Liver (tissue), 9 donors: Measurements from ENCODE around the gene REPS1. TPM values are rescaled to one million over a fixed set of nuclear protein-coding genes. Genes with fewer than 3 reads are reported as not detected.

Source experiments
- DNase-seq: peaks from one replicate; pipeline ENCODE4 v3.0.0-alpha.2; 2017; ENCODE audit warnings: low spot score
- H3K27ac ChIP-seq, 2 donors: one replicate each; pipeline ENCODE4 v1.7.0; 2013; ENCODE audit warnings: inconsistent platforms in 2 of 2, low read length in 2 of 2, control low read depth in 1 of 2, low read depth in 1 of 2, mild to moderate bottlenecking in 1 of 2
- H3K27me3 ChIP-seq, 4 donors: one replicate each; pipeline versions ENCODE4 v1.6.1 to v1.7.0; 2013; ENCODE audit warnings: low read length in 3 of 4, inconsistent platforms in 1 of 4, mild to moderate bottlenecking in 1 of 4, moderate library complexity in 1 of 4; ENCODE audit not compliant: control insufficient read depth in 4 of 4, insufficient read depth in 4 of 4
- H3K36me3 ChIP-seq, 4 donors: one replicate each; pipeline versions ENCODE4 v1.6.1 to v1.7.0; 2013; ENCODE audit warnings: low read length in 3 of 4, mild to moderate bottlenecking in 3 of 4, low read depth in 1 of 4, moderate library complexity in 1 of 4; ENCODE audit not compliant: control insufficient read depth in 4 of 4, insufficient read depth in 3 of 4
- H3K4me1 ChIP-seq, 4 donors: one replicate each; pipeline versions ENCODE4 v1.6.1 to v1.7.0; 2013; ENCODE audit warnings: low read length in 3 of 4, mild to moderate bottlenecking in 3 of 4, moderate library complexity in 1 of 4; ENCODE audit not compliant: control insufficient read depth in 4 of 4, insufficient read depth in 4 of 4
- H3K4me3 ChIP-seq, 3 donors: one replicate each; pipeline versions ENCODE4 v1.6.1 to v1.7.0; 2013; ENCODE audit warnings: low read length in 3 of 3, control low read depth in 1 of 3, low read depth in 1 of 3, mild to moderate bottlenecking in 1 of 3
- H3K9ac ChIP-seq, 2 donors: one replicate each; pipeline ENCODE4 v1.7.0; 2013; ENCODE audit warnings: low read length in 2 of 2, mild to moderate bottlenecking in 2 of 2, moderate library complexity in 2 of 2, control low read depth in 1 of 2, low read depth in 1 of 2
- H3K9me3 ChIP-seq, 4 donors: one replicate each; pipeline versions ENCODE4 v1.6.1 to v1.7.0; 2013; ENCODE audit warnings: low read length in 3 of 4; ENCODE audit not compliant: control insufficient read depth in 4 of 4
- EGR1 ChIP-seq, 2 donors: IDR thresholded peaks; 2 replicates each; pipeline ENCODE4 v1.6.1; 2016 to 2018; ENCODE audit warnings: antibody characterized with exemption in 2 of 2, low read depth in 2 of 2
- FOXA1 ChIP-seq: IDR thresholded peaks from 2 replicates; pipeline ENCODE4 v1.6.1; 2016; ENCODE audit warnings: antibody characterized with exemption
- FOXA2 ChIP-seq: IDR thresholded peaks from 2 replicates; pipeline ENCODE4 v1.6.1; 2016; ENCODE audit warnings: antibody characterized with exemption
- HNF4G ChIP-seq: IDR thresholded peaks from 2 replicates; pipeline ENCODE4 v1.6.1; 2016; ENCODE audit warnings: antibody characterized with exemption
- JUND ChIP-seq, 2 donors: IDR thresholded peaks; 2 replicates each; pipeline ENCODE4 v1.6.1; 2016; ENCODE audit warnings: antibody characterized with exemption in 2 of 2
- NR2F2 ChIP-seq: IDR thresholded peaks from 2 replicates; pipeline ENCODE4 v1.6.1; 2016; ENCODE audit warnings: antibody characterized with exemption
- RAD21 ChIP-seq, 2 donors: IDR thresholded peaks; 2 replicates each; pipeline ENCODE4 v1.6.1; 2016; ENCODE audit warnings: antibody characterized with exemption in 2 of 2, mild to moderate bottlenecking in 2 of 2
- RXRA ChIP-seq, 2 donors: IDR thresholded peaks; 2 replicates each; pipeline ENCODE4 v1.6.1; 2017 to 2018; ENCODE audit warnings: antibody characterized with exemption in 2 of 2, mild to moderate bottlenecking in 1 of 2
- SP1 ChIP-seq: IDR thresholded peaks from 2 replicates; pipeline ENCODE4 v1.6.1; 2018; ENCODE audit warnings: antibody characterized with exemption, mild to moderate bottlenecking
- TAF1 ChIP-seq: conservative IDR thresholded peaks from 2 replicates; pipeline ENCODE4 v1.6.1; 2016; ENCODE audit warnings: antibody characterized with exemption, mild to moderate bottlenecking
- YY1 ChIP-seq: IDR thresholded peaks from 2 replicates; pipeline ENCODE4 v1.6.1; 2016; ENCODE audit warnings: antibody characterized with exemption, mild to moderate bottlenecking
- WGBS: extraction: QIAGEN DNeasy Blood & Tissue Kit; methylation state at CpG from one replicate; pipeline ENCODE4 v1.1.7; 2013; 5-methylcytosine and 5-hydroxymethylcytosine counted together
- polyA plus RNA-seq, 2 donors: library from polyadenylated mRNA; stranded (reverse) in 1 of 2; unstranded in 1 of 2; fragments of 200-250 nt in 1 of 2; fragments of >200 nt in 1 of 2; fragmentation: Nextera tagmentation in 1 of 2; extraction: Ambion mirVana in 1 of 2; gene quantifications; one replicate each; pipeline versions ENCODE4 v1.2.1 to v1.2.3, GENCODE V29; 2013 to 2015
- total RNA-seq, 2 donors: library from RNA; depleted of rRNA; stranded (reverse); fragments of >200 nt; gene quantifications; one replicate each; pipeline ENCODE4 v1.2.3, GENCODE V29; 2014
- TF ChIP-seq, protein P1 (sequence below): fragments of 150-350 bp; IDR thresholded peaks from 2 replicates; pipeline ENCODE4 v1.5.1; 2017; ENCODE audit warnings: improper control_type of control experiment, low read depth, low read length; ENCODE audit not compliant: missing input control
- TF ChIP-seq, protein P2 (sequence below): IDR thresholded peaks from 2 replicates; pipeline ENCODE4 v1.6.1; 2016; ENCODE audit warnings: antibody characterized with exemption
- TF ChIP-seq, protein P3 (sequence below): IDR thresholded peaks from 2 replicates; pipeline ENCODE4 v1.6.1; 2016; ENCODE audit warnings: antibody characterized with exemption
- donor health status: healthy.
- donor health status: healthy.
- donor health status: healthy.
- donor health status: healthy.
- donor health status: healthy.

The REPS1 gene
- total and polyA plus RNA-seq, 4 donors: 12.3 to 46.4 (median 21.1) TPM

DNA sequence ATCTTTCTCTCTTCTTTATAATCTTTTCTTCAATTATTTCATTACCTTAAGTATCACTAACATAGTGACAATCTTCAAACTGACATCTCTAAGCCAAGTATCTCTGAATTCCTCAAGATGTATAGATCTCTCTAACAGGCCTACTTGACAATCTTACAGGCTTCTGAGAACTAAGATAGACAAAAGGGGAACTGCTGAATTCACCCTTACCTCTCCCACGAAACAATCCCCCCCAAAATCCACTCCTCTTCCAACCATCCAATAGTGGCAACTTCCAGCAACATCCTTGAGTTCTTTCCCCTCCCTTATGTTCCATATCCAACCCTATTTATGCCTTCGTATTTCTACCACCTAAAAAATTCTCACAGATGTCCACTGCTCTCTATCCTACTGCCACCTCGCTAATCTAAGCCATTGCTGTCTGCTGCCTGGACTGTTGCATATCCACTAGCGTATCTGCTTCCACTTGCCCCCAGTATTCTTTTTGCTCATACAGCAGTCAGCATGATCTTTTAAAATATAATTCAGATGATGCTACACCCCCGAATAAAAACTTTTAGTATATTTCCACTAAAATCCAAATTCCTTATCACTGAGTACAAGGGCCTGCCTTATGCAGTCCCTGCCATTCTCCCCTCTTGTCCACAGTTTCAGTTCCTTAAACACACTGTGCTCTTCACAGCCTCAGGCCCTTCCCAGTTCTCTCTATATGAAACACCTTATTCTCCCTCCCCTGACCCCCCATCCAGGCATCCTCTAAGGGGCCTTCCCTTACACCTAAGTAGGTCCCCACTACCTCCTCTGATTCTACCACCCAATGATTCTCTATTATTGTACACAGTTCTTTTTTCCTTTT, 8.0 kb downstream of the REPS1 start:
- peaks cover 0 to 12% (median 9%) of the 10 kb centered on the region in 4 donors for H3K4me1 ChIP-seq

DNA sequence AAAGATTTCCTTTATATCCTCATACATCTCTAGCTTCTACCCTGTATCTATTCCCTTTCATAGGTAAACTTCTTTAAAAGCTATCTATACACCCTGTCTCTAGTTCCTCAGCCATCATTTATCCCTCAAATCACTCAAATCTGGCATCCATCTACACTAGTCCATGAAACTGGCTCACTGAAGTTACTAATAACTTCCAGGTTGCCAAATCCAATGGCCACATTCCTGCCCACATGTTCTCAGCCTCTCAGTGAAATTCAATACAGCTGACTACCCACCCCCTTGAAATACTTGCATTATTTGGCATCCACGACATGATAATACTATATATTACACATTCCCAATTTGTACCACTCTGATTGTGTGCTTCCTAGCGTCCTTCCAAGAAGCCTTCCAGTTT, 8.7 kb downstream of the REPS1 start:
- Histone ChIP-seq H3K9me3 (no peaks in the 10 kb centered on the region), H3K36me3 (no peaks in the 10 kb centered on the region), H3K9ac (no peak overlapping the region), H3K27me3 (no peaks in the 10 kb centered on the region), H3K4me3 (no peak overlapping the region), H3K4me1 (peaks cover 0 to 7% (median 6%) of the 10 kb centered on the region in 4 donors), H3K27ac (no peak overlapping the region)
- TF ChIP-seq FOXA2 (no peak), TAF1 (no peak), RXRA (IDR thresholded peaks at IDR 0.05) (no peak), JUND (IDR thresholded peaks at IDR 0.05) (no peak), YY1 (no peak), HNF4G (no peak), EGR1 (IDR thresholded peaks at IDR 0.05; ENCODE audit: low read depth in 2 of 2) (no peak)
- TF ChIP-seq, protein P1, sequence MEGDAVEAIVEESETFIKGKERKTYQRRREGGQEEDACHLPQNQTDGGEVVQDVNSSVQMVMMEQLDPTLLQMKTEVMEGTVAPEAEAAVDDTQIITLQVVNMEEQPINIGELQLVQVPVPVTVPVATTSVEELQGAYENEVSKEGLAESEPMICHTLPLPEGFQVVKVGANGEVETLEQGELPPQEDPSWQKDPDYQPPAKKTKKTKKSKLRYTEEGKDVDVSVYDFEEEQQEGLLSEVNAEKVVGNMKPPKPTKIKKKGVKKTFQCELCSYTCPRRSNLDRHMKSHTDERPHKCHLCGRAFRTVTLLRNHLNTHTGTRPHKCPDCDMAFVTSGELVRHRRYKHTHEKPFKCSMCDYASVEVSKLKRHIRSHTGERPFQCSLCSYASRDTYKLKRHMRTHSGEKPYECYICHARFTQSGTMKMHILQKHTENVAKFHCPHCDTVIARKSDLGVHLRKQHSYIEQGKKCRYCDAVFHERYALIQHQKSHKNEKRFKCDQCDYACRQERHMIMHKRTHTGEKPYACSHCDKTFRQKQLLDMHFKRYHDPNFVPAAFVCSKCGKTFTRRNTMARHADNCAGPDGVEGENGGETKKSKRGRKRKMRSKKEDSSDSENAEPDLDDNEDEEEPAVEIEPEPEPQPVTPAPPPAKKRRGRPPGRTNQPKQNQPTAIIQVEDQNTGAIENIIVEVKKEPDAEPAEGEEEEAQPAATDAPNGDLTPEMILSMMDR: no peak
- TF ChIP-seq, protein P2, sequence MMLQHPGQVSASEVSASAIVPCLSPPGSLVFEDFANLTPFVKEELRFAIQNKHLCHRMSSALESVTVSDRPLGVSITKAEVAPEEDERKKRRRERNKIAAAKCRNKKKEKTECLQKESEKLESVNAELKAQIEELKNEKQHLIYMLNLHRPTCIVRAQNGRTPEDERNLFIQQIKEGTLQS: no peak
- TF ChIP-seq, protein P3, sequence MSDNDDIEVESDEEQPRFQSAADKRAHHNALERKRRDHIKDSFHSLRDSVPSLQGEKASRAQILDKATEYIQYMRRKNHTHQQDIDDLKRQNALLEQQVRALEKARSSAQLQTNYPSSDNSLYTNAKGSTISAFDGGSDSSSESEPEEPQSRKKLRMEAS: no peak
- no peak for DNase-seq
- 92% methylated on average over 2 of the region's 2 CpGs for WGBS

More for the DNA sequence above, 8.0 kb downstream of the REPS1 start:
- no peak overlapping the region for H3K4me3 ChIP-seq
- no peak overlapping the region for H3K27ac ChIP-seq
- H3K36me3 ChIP-seq: no peaks in the 10 kb centered on the region
- no peak overlapping the region for H3K9ac ChIP-seq
- no peak for DNase-seq
- TF ChIP-seq, protein P3: no peak
- no peak for TF ChIP-seq RAD21 (IDR thresholded peaks at IDR 0.05)
- TF ChIP-seq RXRA (IDR thresholded peaks at IDR 0.05): no peak
- H3K9me3 ChIP-seq: no peaks in the 10 kb centered on the region
- WGBS: 92% methylated on average over 5 of the region's 5 CpGs
- no peaks in the 10 kb centered on the region for H3K27me3 ChIP-seq

DNA sequence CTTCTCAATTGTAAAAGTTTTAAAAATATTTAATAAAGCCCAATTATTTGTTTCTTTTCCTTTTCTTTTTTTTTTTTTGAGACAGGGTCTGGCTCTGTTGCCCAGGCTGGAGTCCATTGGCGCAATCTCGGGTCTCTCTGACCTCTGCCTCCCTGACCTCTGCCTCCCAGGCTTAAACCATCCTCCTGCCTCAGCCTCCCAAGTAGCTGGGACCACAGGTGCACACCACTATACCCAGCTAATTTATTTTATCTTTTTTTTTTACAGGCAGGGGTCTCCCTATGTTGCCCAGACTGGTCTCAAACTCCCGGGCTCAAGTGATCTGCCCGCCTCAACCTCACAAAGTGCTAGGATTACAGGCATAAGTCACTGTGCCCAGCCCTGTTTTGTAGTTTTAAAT, 9.8 kb downstream of the REPS1 start:
- H3K9me3 ChIP-seq: no peaks in the 10 kb centered on the region
- no peak overlapping the region for H3K9ac ChIP-seq
- H3K4me1 ChIP-seq: peaks cover 0 to 12% (median 4%) of the 10 kb centered on the region in 4 donors
- H3K27ac ChIP-seq: no peak overlapping the region
- TF ChIP-seq, protein P3: no peak
- no peak for TF ChIP-seq HNF4G
- no peak for TF ChIP-seq FOXA1
- TF ChIP-seq NR2F2: no peak
- TF ChIP-seq YY1: no peak
- TF ChIP-seq, protein P2: no peak
- no peak for TF ChIP-seq JUND (IDR thresholded peaks at IDR 0.05)
- TF ChIP-seq SP1: no peak
- no peak for TF ChIP-seq EGR1 (IDR thresholded peaks at IDR 0.05; ENCODE audit: low read depth in 2 of 2)
- 96% methylated on average over 4 of the region's 4 CpGs for WGBS
- H3K36me3 ChIP-seq: no peaks in the 10 kb centered on the region
- DNase-seq: no peak
- no peaks in the 10 kb centered on the region for H3K27me3 ChIP-seq
- no peak overlapping the region for H3K4me3 ChIP-seq
